ENCODE results near the gene PTPRN2. TPM values are rescaled to one million over a fixed set of nuclear protein-coding genes. Genes with fewer than 3 reads are reported as not detected.

PTPRN2 gene
- total RNA-seq, 5 donors from 2014 or later (not counting 1 experiment from before 2014, with no cell fraction given) = 0.60 to 1.7 (median 0.82) TPM

DNA sequence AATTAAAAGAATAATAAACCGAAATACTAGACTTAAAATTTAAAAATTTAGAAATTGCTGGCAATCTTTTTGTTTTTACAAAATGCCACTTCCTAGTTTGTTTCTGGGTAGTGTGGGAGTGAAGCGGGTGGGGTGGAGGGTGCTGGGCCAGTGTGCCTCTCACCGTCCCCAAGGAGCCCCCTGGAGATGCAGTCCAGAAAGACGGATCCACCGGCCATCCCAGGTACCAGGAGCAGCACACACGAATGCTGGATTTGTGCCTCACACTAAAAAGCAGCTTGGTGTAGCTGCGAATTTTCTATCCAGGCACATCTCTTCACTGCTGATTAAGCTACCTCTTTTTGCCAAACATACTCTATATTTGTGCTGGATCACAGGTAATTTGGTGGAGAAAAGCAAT lies 632.7 kb downstream of the PTPRN2 start:
- Mint-ChIP-seq H3K27ac (no peak overlapping the region), H3K27me3 (peaks cover 15 to 33% of the 10 kb centered on the region in 2 donors), H3K4me1 (no peaks in the 10 kb centered on the region), H3K4me3 (no peak overlapping the region), H3K9me3 (no peaks in the 10 kb centered on the region), H3K36me3 (no peaks in the 10 kb centered on the region)
- no peak for ATAC-seq (replicated peaks in 1 of 4)
- no peak overlapping the region for H3K27ac ChIP-seq (ENCODE audit: low read length)
- ChIA-PET POLR2A (no interaction called here), CTCF (no interaction called here)
- no peak for DNase-seq
- no peaks in the 10 kb centered on the region for H3K36me3 ChIP-seq (ENCODE audit: control insufficient read depth in 2 of 2, extremely low read depth in 1 of 2, insufficient read depth in 1 of 2, low read length in 1 of 2)
- 74% methylated on average over 3 of the region's 7 CpGs for WGBS (ENCODE audit: insufficient coverage)
- no peaks in the 10 kb centered on the region for H3K4me1 ChIP-seq (ENCODE audit: control insufficient read depth in 1 of 2, extremely low read depth in 1 of 2, insufficient read depth in 2 of 2, low read length in 2 of 2)
- H3K4me3 ChIP-seq (ENCODE audit: control insufficient read depth in 1 of 2, extremely low read depth in 1 of 2, low read length in 1 of 2) = no peak overlapping the region
- peaks cover 2 to 27% of the 10 kb centered on the region in 2 experiments for H3K27me3 ChIP-seq (replicated peaks in 1 of 2; ENCODE audit: control insufficient read depth in 2 of 2, extremely low read depth in 1 of 2, insufficient read depth in 2 of 2, low read length in 1 of 2)
- H3K9me3 ChIP-seq = no peaks in the 10 kb centered on the region

DNA sequence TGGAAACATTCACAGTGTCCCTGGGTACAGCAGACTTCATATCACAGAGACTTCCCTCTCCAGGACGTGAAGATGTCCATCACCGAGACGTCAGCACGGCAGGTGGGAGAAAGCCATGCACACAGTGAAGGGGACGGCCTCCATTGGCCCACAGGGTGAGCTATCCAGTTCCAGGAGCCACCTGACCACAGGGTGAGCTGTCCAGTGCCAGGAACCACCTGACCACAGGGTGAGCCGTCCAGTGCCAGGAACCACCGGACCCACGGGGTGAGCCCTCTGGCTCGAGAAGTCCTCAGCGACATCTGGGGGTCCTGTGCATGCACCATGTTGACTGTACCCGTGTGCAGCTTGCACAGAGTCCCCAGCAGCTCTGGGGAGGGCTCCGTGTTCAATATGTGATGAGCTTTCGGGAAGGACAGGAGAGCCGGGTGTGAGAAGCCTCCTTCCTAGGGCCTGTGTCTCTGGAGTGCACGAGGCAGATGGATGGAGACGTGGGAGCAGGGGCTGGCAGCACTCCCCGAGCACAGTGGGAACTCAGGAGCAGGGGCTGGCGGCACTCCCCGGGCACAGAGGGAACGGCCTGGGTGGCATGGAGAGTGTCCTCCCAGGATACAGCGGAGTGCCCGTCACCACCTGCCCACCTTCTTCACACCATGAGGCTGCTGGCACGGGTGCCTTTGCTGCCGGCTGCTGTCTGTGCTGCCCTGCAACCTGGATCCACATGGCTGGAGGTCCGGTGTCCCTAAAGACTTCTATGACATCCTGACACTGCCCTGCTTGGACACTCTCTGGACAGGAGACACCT lies 634.6 kb downstream of the PTPRN2 start:
- WGBS (ENCODE audit: insufficient coverage) = 79% methylated on average over 19 of the region's 25 CpGs
- Histone ChIP-seq H3K27me3 (replicated peaks in 1 of 2; ENCODE audit: control insufficient read depth in 2 of 2, extremely low read depth in 1 of 2, insufficient read depth in 2 of 2, low read length in 1 of 2) (peaks cover 0 to 27% of the 10 kb centered on the region in 2 experiments), H3K4me1 (ENCODE audit: control insufficient read depth in 1 of 2, extremely low read depth in 1 of 2, insufficient read depth in 2 of 2, low read length in 2 of 2) (no peaks in the 10 kb centered on the region), H3K36me3 (ENCODE audit: control insufficient read depth in 2 of 2, extremely low read depth in 1 of 2, insufficient read depth in 1 of 2, low read length in 1 of 2) (no peaks in the 10 kb centered on the region), H3K9me3 (no peaks in the 10 kb centered on the region), H3K4me3 (ENCODE audit: control insufficient read depth in 1 of 2, extremely low read depth in 1 of 2, low read length in 1 of 2) (no peak overlapping the region), H3K27ac (ENCODE audit: low read length) (no peak overlapping the region)
- Mint-ChIP-seq H3K27me3 (peaks cover 15 to 25% of the 10 kb centered on the region in 2 donors), H3K9me3 (peaks cover 0 to 4% (median 3%) of the 10 kb centered on the region in 3 donors), H3K4me3 (no peak overlapping the region), H3K36me3 (no peaks in the 10 kb centered on the region), H3K4me1 (no peaks in the 10 kb centered on the region), H3K27ac (no peak overlapping the region)
- ChIA-PET CTCF (no interaction called here), POLR2A (no interaction called here)
- ATAC-seq (replicated peaks in 1 of 4) = no peak
- DNase-seq = no peak

DNA sequence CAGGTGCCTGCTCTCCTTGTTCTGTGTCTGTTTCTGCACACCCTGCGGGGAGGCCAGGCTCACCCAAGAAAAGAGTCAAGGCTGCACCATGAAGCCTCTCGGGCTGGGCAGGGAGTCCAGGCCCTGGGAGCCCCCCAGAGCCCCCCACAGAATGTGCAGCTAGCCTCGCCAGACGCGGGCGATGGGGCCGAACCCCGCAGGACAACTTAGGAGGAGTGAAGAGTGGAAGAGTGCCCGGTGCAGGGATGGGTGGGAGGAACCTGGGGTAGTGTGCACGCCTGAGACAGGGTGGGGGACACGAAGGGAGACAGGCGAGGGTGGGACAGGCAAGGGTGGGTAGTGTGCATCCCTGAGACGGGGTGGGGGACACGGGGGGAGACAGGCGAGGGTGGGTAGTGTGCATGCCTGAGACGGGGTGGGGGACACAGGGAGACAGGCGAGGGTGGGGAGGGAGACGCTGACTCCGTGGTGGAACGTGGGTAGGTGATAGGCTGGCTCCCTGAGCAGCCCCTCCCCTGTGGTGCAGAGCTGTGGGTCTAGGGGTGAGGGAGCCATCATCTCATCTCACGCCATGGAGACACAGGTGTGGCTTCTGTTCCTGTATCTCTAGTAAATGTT lies 635.5 kb downstream of the PTPRN2 start:
- peaks cover 0 to 27% of the 10 kb centered on the region in 2 experiments for H3K27me3 ChIP-seq (replicated peaks in 1 of 2; ENCODE audit: control insufficient read depth in 2 of 2, extremely low read depth in 1 of 2, insufficient read depth in 2 of 2, low read length in 1 of 2)
- H3K9me3 Mint-ChIP-seq = peaks cover 5 to 10% (median 7%) of the 10 kb centered on the region in 3 donors
- 88% methylated on average over 18 of the region's 21 CpGs for WGBS (ENCODE audit: insufficient coverage)
- no peak overlapping the region for H3K4me3 Mint-ChIP-seq
- POLR2A ChIA-PET = no interaction called here
- no peaks in the 10 kb centered on the region for H3K36me3 Mint-ChIP-seq
- H3K27me3 Mint-ChIP-seq = peaks cover 15 to 19% of the 10 kb centered on the region in 2 donors
- no peak overlapping the region for H3K27ac Mint-ChIP-seq
- no peaks in the 10 kb centered on the region for H3K36me3 ChIP-seq (ENCODE audit: control insufficient read depth in 2 of 2, extremely low read depth in 1 of 2, insufficient read depth in 1 of 2, low read length in 1 of 2)
- CTCF ChIA-PET = interaction anchor here in 1 of 2 donors (0.8 kb wide), 1 partner anchor 1549 kb away, joined by 8 read pairs; no protein-coding TSS in a partner anchor
- H3K4me1 Mint-ChIP-seq = no peaks in the 10 kb centered on the region
- DNase-seq (no peak), ATAC-seq (replicated peaks in 1 of 4) (no peak)
- no peaks in the 10 kb centered on the region for H3K4me1 ChIP-seq (ENCODE audit: control insufficient read depth in 1 of 2, extremely low read depth in 1 of 2, insufficient read depth in 2 of 2, low read length in 2 of 2)
- H3K27ac ChIP-seq (ENCODE audit: low read length) = no peak overlapping the region
- H3K4me3 ChIP-seq (ENCODE audit: control insufficient read depth in 1 of 2, extremely low read depth in 1 of 2, low read length in 1 of 2) = no peak overlapping the region
- no peaks in the 10 kb centered on the region for H3K9me3 ChIP-seq

DNA sequence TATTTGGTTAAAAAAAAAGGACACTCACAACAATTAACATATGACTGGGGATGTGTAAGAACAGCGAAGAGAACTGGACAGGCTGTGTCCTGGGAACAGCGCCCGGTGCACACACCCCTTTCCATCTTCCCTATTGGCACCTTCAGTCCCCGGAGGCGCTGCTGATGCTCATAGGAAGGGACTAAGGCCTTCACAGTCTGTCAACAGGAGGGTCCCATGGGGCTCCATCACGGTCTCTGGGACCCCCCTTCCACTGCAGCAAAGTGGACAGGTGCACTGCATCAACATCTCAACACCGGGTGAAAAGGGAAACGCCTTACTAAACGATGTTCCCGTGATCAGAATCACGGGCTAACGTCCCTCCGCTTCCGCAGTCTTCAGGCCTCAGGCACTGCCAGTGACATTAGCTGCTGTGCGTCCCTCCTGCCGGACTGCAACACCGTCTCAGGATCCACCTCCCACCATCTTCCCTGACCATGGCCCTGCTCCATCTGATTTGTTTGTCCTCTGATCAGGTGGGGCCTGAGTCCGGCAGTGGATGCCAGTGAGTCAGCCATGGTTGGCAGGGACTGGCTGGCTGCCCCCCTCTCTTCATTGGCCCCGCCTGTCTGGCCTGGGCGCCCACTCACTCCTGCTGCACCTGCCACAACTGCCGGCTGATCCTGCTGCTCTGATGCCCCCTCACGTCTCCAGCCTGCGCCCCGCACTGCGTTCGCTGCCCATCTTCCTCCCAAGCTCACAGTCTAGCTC lies 636.1 kb downstream of the PTPRN2 start:
- Mint-ChIP-seq H3K9me3 (peaks cover 7 to 10% (median 9%) of the 10 kb centered on the region in 3 donors), H3K36me3 (no peaks in the 10 kb centered on the region), H3K27ac (no peak overlapping the region), H3K27me3 (peaks cover 12 to 19% of the 10 kb centered on the region in 2 donors), H3K4me3 (no peak overlapping the region), H3K4me1 (no peaks in the 10 kb centered on the region)
- Histone ChIP-seq H3K4me3 (ENCODE audit: control insufficient read depth in 1 of 2, extremely low read depth in 1 of 2, low read length in 1 of 2) (no peak overlapping the region), H3K4me1 (ENCODE audit: control insufficient read depth in 1 of 2, extremely low read depth in 1 of 2, insufficient read depth in 2 of 2, low read length in 2 of 2) (no peaks in the 10 kb centered on the region), H3K36me3 (ENCODE audit: control insufficient read depth in 2 of 2, extremely low read depth in 1 of 2, insufficient read depth in 1 of 2, low read length in 1 of 2) (no peaks in the 10 kb centered on the region), H3K27me3 (replicated peaks in 1 of 2; ENCODE audit: control insufficient read depth in 2 of 2, extremely low read depth in 1 of 2, insufficient read depth in 2 of 2, low read length in 1 of 2) (peaks cover 0 to 26% of the 10 kb centered on the region in 2 experiments), H3K9me3 (no peaks in the 10 kb centered on the region), H3K27ac (ENCODE audit: low read length) (no peak overlapping the region)
- WGBS (ENCODE audit: insufficient coverage) = 88% methylated on average over 26 of the region's 26 CpGs
- POLR2A ChIA-PET = no interaction called here
- CTCF ChIA-PET = interaction anchor here in 1 of 2 donors (0.8 kb wide), 1 partner anchor 1548 kb away, joined by 8 read pairs; no protein-coding TSS in a partner anchor
- ATAC-seq (replicated peaks in 1 of 4) (no peak), DNase-seq (no peak)

DNA sequence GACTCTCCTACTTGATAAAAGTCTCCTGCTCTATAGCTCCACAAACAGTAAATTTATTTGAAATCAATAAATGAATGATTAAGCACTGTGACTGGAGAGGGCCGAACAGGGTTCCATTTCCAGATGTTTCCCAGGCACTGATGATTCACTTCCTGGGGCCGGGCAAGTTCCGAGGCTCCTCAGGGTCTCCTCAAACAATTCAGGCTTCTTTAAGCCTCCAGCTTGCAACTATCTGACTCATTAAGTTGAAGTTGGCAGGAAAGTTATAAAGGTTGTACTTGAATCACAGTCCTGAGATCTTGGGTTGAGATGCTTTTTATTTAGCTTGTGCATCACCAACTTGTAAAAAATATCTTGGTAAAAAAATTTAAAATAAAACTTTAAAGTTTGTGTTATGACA lies 637.9 kb downstream of the PTPRN2 start:
- Mint-ChIP-seq H3K9me3 (peaks cover 7 to 10% (median 10%) of the 10 kb centered on the region in 3 donors), H3K27ac (no peak overlapping the region), H3K27me3 (peaks cover 14 to 20% of the 10 kb centered on the region in 2 donors), H3K36me3 (no peaks in the 10 kb centered on the region), H3K4me1 (no peaks in the 10 kb centered on the region), H3K4me3 (no peak overlapping the region)
- no peaks in the 10 kb centered on the region for H3K36me3 ChIP-seq (ENCODE audit: control insufficient read depth in 2 of 2, extremely low read depth in 1 of 2, insufficient read depth in 1 of 2, low read length in 1 of 2)
- no peak for ATAC-seq (replicated peaks in 1 of 4)
- ChIA-PET POLR2A (no interaction called here), CTCF (no interaction called here)
- H3K9me3 ChIP-seq = no peaks in the 10 kb centered on the region
- WGBS (ENCODE audit: insufficient coverage) = 80% methylated on average over 1 of the region's 3 CpGs
- no peak for DNase-seq
- H3K27ac ChIP-seq (ENCODE audit: low read length) = no peak overlapping the region
- H3K27me3 ChIP-seq (replicated peaks in 1 of 2; ENCODE audit: control insufficient read depth in 2 of 2, extremely low read depth in 1 of 2, insufficient read depth in 2 of 2, low read length in 1 of 2) = peaks cover 0 to 23% of the 10 kb centered on the region in 2 experiments
- no peaks in the 10 kb centered on the region for H3K4me1 ChIP-seq (ENCODE audit: control insufficient read depth in 1 of 2, extremely low read depth in 1 of 2, insufficient read depth in 2 of 2, low read length in 2 of 2)
- no peak overlapping the region for H3K4me3 ChIP-seq (ENCODE audit: control insufficient read depth in 1 of 2, extremely low read depth in 1 of 2, low read length in 1 of 2)

DNA sequence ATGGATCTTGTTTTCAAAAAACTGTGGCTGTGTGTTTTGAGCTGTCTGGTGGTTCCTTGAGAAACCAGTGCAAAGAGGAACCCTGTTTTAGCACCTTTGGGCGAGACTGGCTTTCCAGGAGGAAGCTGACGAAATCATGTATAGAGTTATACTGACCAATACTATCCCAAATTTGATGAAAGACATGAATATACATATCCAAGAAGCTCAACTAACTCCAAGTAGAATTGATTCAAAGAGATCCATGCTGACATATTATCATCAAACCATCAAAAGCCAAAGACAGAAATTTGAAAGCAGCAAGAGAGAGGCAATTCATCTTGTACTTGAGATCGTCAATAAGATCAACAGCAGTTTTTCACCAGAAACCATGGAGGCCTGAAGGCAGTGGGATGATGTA lies 640.1 kb downstream of the PTPRN2 start:
- Histone ChIP-seq H3K27me3 (replicated peaks in 1 of 2; ENCODE audit: control insufficient read depth in 2 of 2, extremely low read depth in 1 of 2, insufficient read depth in 2 of 2, low read length in 1 of 2) (peaks cover 0 to 25% of the 10 kb centered on the region in 2 experiments), H3K9me3 (no peaks in the 10 kb centered on the region), H3K27ac (ENCODE audit: low read length) (no peak overlapping the region), H3K4me1 (ENCODE audit: control insufficient read depth in 1 of 2, extremely low read depth in 1 of 2, insufficient read depth in 2 of 2, low read length in 2 of 2) (no peaks in the 10 kb centered on the region), H3K36me3 (ENCODE audit: control insufficient read depth in 2 of 2, extremely low read depth in 1 of 2, insufficient read depth in 1 of 2, low read length in 1 of 2) (no peaks in the 10 kb centered on the region), H3K4me3 (ENCODE audit: control insufficient read depth in 1 of 2, extremely low read depth in 1 of 2, low read length in 1 of 2) (no peak overlapping the region)
- CTCF ChIA-PET = no interaction called here
- no peak for DNase-seq
- Mint-ChIP-seq H3K36me3 (no peaks in the 10 kb centered on the region), H3K4me1 (no peaks in the 10 kb centered on the region), H3K27me3 (peaks cover 18 to 24% of the 10 kb centered on the region in 2 donors), H3K4me3 (no peak overlapping the region), H3K27ac (no peak overlapping the region), H3K9me3 (peaks cover 7 to 10% (median 10%) of the 10 kb centered on the region in 3 donors)
- POLR2A ChIA-PET = no interaction called here
- no CpG with 5 or more reads among the region's 3 CpGs for WGBS (ENCODE audit: insufficient coverage)
- no peak for ATAC-seq (replicated peaks in 1 of 4)
